Trophoblast cell (in vitro differentiated cells and primary cell): ENCODE measurements around the gene SRBD1.

ENCODE experiments used
- DNase-seq, 2 donors: peaks; one replicate each; pipeline ENCODE4 v3.0.0-alpha.2; 2016
- H2AFZ ChIP-seq: 2 replicates; pipeline ENCODE4 v1.6.1; 2013; ENCODE audit warnings: low read length, moderate library complexity, mild to moderate bottlenecking; ENCODE audit not compliant: insufficient read depth, poor library complexity
- H2AK5ac ChIP-seq: 2 replicates; pipeline ENCODE4 v1.6.1; 2013; ENCODE audit warnings: mild to moderate bottlenecking, low read length
- H2BK120ac ChIP-seq: 2 replicates; pipeline ENCODE4 v1.6.1; 2013; ENCODE audit warnings: low read length, mild to moderate bottlenecking, moderate library complexity; ENCODE audit not compliant: insufficient read depth, poor library complexity
- H2BK12ac ChIP-seq: 2 replicates; pipeline ENCODE4 v1.6.1; 2013; ENCODE audit warnings: mild to moderate bottlenecking, low read length, moderate library complexity
- H2BK5ac ChIP-seq: 2 replicates; pipeline ENCODE4 v1.6.1; 2013; ENCODE audit warnings: low read length, low read depth, moderate library complexity, mild to moderate bottlenecking; ENCODE audit not compliant: poor library complexity
- H3K14ac ChIP-seq: 2 replicates; pipeline ENCODE4 v1.6.1; 2013; ENCODE audit warnings: mild to moderate bottlenecking, low read length
- H3K18ac ChIP-seq: 2 replicates; pipeline ENCODE4 v1.6.1; 2013; ENCODE audit warnings: mild to moderate bottlenecking, low read length
- H3K23ac ChIP-seq: 2 replicates; pipeline ENCODE4 v1.6.1; 2013; ENCODE audit warnings: low read length
- H3K27ac ChIP-seq: 2 replicates; pipeline ENCODE4 v1.5.1; 2013; ENCODE audit warnings: low read depth, mild to moderate bottlenecking, inconsistent platforms, low read length, moderate library complexity
- H3K27me3 ChIP-seq: 2 replicates; pipeline ENCODE4 v1.6.1; 2013; ENCODE audit warnings: inconsistent platforms, mild to moderate bottlenecking, low read length, moderate library complexity; ENCODE audit not compliant: insufficient read depth
- H3K36me3 ChIP-seq, 2 experiments: 1 replicate in 1 of 2; 2 replicates in 1 of 2; pipeline ENCODE4 v1.6.1; 2013; ENCODE audit warnings: low read length in 2 of 2, mild to moderate bottlenecking in 2 of 2, moderate library complexity in 1 of 2; ENCODE audit not compliant: insufficient read depth in 2 of 2, control insufficient read depth in 1 of 2
- H3K4ac ChIP-seq: 2 replicates; pipeline ENCODE4 v1.6.1; 2013; ENCODE audit warnings: low read depth, mild to moderate bottlenecking, low read length, moderate library complexity
- H3K4me1 ChIP-seq, 2 experiments: 1 replicate in 1 of 2; 2 replicates in 1 of 2; pipeline ENCODE4 v1.6.1; 2013; ENCODE audit warnings: low read length in 2 of 2, mild to moderate bottlenecking in 2 of 2, moderate library complexity in 1 of 2; ENCODE audit not compliant: insufficient read depth in 2 of 2, control insufficient read depth in 1 of 2
- H3K4me2 ChIP-seq: 2 replicates; pipeline ENCODE4 v1.6.1; 2013; ENCODE audit warnings: inconsistent platforms, mild to moderate bottlenecking, low read length, moderate library complexity
- H3K4me3 ChIP-seq: 2 replicates; pipeline ENCODE4 v1.5.1; 2013; ENCODE audit warnings: mild to moderate bottlenecking, low read depth, low read length, inconsistent platforms
- H3K79me1 ChIP-seq: one replicate; pipeline ENCODE4 v1.6.1; 2013; ENCODE audit warnings: low read length
- H3K79me2 ChIP-seq: 2 replicates; pipeline ENCODE4 v1.6.1; 2013; ENCODE audit warnings: low read length, mild to moderate bottlenecking; ENCODE audit not compliant: control insufficient read depth, insufficient read depth, poor library complexity
- H3K9ac ChIP-seq: 2 replicates; pipeline ENCODE4 v1.6.1; 2013; ENCODE audit warnings: mild to moderate bottlenecking, low read length
- H3K9me3 ChIP-seq: 2 replicates; pipeline ENCODE4 v1.6.1; 2013; ENCODE audit warnings: low read depth, mild to moderate bottlenecking, control low read depth, inconsistent platforms, low read length; ENCODE audit not compliant: insufficient read depth
- H4K12ac ChIP-seq: 2 replicates; pipeline ENCODE4 v1.6.1; 2013; ENCODE audit warnings: low read depth, mild to moderate bottlenecking, low read length, moderate library complexity
- H4K8ac ChIP-seq: 2 replicates; pipeline ENCODE4 v1.6.1; 2013; ENCODE audit warnings: low read depth, mild to moderate bottlenecking, low read length, moderate library complexity
- H4K91ac ChIP-seq: one replicate; pipeline ENCODE4 v1.6.1; 2013; ENCODE audit warnings: low read depth, mild to moderate bottlenecking, low read length, moderate library complexity
- WGBS: extraction: QIAGEN DNeasy Blood & Tissue Kit; methylation state at CpG from one replicate; pipeline ENCODE4 v1.1.7; 2013; ENCODE audit warnings: missing lambda C conversion rate; ENCODE audit not compliant: insufficient read length, insufficient coverage; ENCODE audit errors: extremely low coverage; 5-methylcytosine and 5-hydroxymethylcytosine counted together

Gene SRBD1

DNA sequence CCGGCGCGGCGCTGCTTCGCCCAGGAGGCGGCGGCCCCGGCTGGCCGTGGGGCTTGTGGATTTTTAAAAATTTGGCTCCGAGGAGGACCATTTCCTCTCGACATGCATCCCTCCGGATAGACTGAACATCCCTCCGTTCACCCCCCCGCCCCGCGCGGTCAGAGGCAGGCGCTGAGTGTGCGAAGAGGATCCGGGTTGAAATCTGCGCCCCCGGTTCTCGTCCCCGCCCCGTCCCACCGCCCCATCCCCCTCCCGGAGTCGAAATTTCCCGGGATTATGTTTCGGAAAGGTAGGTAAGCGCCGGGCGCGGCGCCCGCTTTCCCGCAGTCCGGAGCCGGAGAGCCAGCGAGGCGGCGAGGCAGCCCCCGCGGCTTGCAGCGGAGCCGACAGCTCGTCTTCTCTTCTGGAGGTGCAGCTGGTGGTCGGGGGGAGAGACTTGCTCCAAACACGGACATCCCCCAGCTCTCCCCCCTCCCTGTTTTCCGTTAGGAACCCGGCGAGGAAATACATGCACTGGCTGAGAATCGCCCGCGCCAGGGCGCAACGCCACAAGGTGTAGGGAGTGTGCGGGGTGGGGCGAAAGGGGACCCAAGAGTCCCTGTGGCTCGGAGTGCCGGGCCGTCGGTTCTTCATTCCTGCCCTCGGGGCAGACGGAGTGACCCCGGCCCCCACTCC is 40.5 kb upstream of the SRBD1 start, which contains the start of gene PRKCE:
Gene PRKCE (plus strand): TSS at position 261 of the 675 bp plus-strand sequence.
- Histone ChIP-seq H3K23ac (no peak within 1 kb of the TSS), H2AFZ (peak within 1 kb of the TSS; percentile 94), H4K8ac (peak within 1 kb of the TSS; percentile 70), H4K12ac (no peak within 1 kb of the TSS), H3K9ac (peak within 1 kb of the TSS; percentile 67), H3K27ac (peak within 1 kb of the TSS; percentile 90), H3K9me3 (no peaks in the 10 kb centered on the region), H3K27me3 (peaks cover 9% of the 10 kb centered on the region), H3K4me1 (peaks cover 7 to 19% of the 10 kb centered on the region in 2 experiments), H2AK5ac (no peak within 1 kb of the TSS), H2BK5ac (peak within 1 kb of the TSS; percentile 81), H2BK120ac (peak within 1 kb of the TSS; percentile 85), H3K4ac (peak within 1 kb of the TSS; percentile 42), H3K79me1 (peaks cover 12% of the 10 kb centered on the region), H3K4me3 (peak within 1 kb of the TSS; percentile 81), H3K4me2 (peak within 1 kb of the TSS; percentile 99), H2BK12ac (peak within 1 kb of the TSS; percentile 44), H3K18ac (peak within 1 kb of the TSS; percentile 92), H4K91ac (peak within 1 kb of the TSS; percentile 93), H3K79me2 (no peaks in the 10 kb centered on the region), H3K14ac (peak within 1 kb of the TSS; percentile 87), H3K36me3 (no peaks in the 10 kb centered on the region)
- DNase-seq, result peak in 1 of 2 donors; percentile 28
- WGBS, result no CpG with 5 or more reads among the region's 66 CpGs

DNA sequence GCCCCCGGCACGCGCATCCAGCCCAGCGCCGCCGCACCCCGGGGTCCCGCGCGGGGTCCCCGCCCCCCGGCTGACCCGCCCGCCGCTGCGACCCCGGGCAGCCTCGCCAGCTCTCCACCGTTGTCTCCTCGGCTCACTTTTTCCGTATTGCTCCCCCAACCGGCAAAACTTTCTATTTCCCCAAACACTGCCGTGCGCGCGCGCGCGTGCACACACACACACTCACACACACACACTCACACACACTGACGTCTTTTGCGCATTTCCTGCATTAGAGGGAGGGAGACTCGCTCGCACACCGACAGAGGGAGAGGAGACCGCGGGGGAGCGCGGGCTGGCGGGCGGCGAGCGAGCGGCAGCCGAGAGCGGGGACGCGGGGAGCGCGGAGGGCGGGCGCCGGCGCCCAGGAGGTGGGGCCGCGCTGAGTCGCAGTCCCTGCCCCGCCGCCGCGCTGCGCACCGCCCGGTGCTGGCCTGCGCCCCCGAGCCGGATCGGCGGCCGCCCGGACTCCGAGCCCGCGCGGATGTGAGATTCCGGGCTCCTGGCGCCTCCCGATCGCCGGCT is 39.9 kb upstream of the SRBD1 start:
- Histone ChIP-seq H4K8ac (peak overlapping the region; percentile 70), H3K23ac (no peak overlapping the region), H3K4me2 (peak overlapping the region; percentile 99), H3K9me3 (no peaks in the 10 kb centered on the region), H3K9ac (peak overlapping the region; percentile 67), H3K4me1 (peaks cover 7 to 19% of the 10 kb centered on the region in 2 experiments), H3K4ac (peak overlapping the region; percentile 42), H2BK5ac (peak overlapping the region; percentile 81), H4K91ac (peak overlapping the region; percentile 93), H3K79me2 (no peaks in the 10 kb centered on the region), H3K14ac (peak overlapping the region; percentile 87), H3K36me3 (no peaks in the 10 kb centered on the region), H2AFZ (peak overlapping the region; percentile 94), H3K27ac (peak overlapping the region; percentile 90), H2BK12ac (peak overlapping the region; percentile 44), H3K79me1 (peaks cover 12% of the 10 kb centered on the region), H2AK5ac (no peak overlapping the region), H3K27me3 (peaks cover 9% of the 10 kb centered on the region), H3K4me3 (peak overlapping the region; percentile 81), H4K12ac (no peak overlapping the region), H2BK120ac (peak overlapping the region; percentile 85), H3K18ac (peak overlapping the region; percentile 92)
- peak; percentile 88 to 94 for DNase-seq
- WGBS, result no CpG with 5 or more reads among the region's 79 CpGs

DNA sequence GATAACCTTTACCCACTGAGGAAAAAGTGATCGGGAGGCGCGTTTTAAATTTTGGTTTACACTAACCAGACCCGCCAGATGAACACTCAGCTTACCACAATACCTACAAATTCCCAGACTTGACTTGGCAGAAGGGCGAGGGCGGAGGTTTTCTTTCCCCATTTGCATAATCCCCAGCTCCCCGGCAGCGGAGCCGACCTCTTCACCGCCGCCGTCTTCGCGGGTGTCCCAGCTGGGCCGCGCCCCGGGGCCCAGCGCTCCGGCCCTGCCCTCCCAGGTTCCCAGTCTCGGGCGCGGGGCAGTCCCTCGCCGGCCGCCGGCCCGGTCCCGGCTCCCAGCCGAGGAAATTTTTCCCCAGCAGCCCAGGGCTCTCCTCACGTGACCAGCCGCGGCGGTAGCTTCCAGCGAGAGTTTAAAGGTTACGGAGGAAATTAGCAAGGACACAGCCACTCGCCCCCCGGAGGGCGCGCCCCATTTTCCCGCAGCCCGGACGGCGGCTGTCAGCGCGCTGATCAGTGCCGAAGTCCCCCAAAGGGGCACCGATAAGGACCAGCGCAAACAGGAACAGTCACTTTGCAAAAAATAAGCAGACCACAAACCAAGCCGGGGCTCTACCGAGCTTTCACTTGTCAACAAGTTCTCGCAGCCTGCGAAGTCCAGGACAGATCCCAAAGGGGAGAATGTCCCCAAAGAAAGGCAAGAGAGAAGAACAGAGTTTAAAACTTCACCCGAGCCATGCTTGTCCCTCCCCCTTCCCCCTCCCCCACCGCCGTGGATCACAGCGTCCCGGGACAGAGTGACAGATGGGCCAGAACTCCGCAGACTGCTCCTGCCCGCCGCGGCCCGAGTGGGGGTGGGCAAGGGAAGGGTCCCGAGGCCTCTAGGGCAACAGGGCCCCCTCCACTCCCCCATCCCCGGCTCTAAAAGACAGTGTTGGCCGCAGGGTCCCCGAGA is 39.1 kb upstream of the SRBD1 start:
- H3K4me2 ChIP-seq, result peak overlapping the region; percentile 99
- peak overlapping the region; percentile 93 for H4K91ac ChIP-seq
- H3K27ac ChIP-seq, result peak overlapping the region; percentile 90
- peak overlapping the region; percentile 81 for H3K4me3 ChIP-seq
- peak overlapping the region; percentile 85 for H2BK120ac ChIP-seq
- H3K9ac ChIP-seq, result peak overlapping the region; percentile 67
- H2BK12ac ChIP-seq, result peak overlapping the region; percentile 44
- DNase-seq, result peak; percentile 64 to 77
- peak overlapping the region; percentile 87 for H3K14ac ChIP-seq
- no CpG with 5 or more reads among the region's 66 CpGs for WGBS
- peak overlapping the region; percentile 79 for H4K8ac ChIP-seq
- H3K4me1 ChIP-seq, result peaks cover 7 to 19% of the 10 kb centered on the region in 2 experiments
- H3K79me1 ChIP-seq, result peaks cover 12% of the 10 kb centered on the region
- H3K9me3 ChIP-seq, result no peaks in the 10 kb centered on the region
- H2BK5ac ChIP-seq, result peak overlapping the region; percentile 81
- peaks cover 9% of the 10 kb centered on the region for H3K27me3 ChIP-seq
- H3K36me3 ChIP-seq, result no peaks in the 10 kb centered on the region
- peak overlapping the region; percentile 92 for H3K18ac ChIP-seq
- peak overlapping the region; percentile 94 for H2AFZ ChIP-seq
- H3K79me2 ChIP-seq, result no peaks in the 10 kb centered on the region
- H4K12ac ChIP-seq, result peak overlapping the region; percentile 47
- H2AK5ac ChIP-seq, result no peak overlapping the region
- peak overlapping the region; percentile 42 for H3K4ac ChIP-seq
- H3K23ac ChIP-seq, result no peak overlapping the region

DNA sequence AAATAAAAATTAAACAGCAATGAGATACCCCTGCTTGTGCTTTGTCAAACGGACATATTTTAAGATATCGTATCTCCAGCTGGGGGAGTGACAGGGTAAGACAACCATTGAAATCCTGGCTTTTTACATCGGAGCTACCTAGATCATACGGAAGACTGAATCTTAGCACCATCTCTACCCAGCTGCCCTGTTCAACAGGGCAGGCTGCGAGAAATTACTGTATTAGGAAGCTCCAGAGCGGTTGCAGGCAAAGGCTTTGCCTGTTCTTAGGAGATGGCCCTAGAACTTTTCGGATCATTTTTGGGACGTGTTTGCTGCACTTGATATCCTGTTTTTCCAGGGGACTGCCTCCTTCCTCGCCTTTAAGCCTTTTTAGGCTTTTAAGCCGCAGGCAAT is 38.4 kb upstream of the SRBD1 start:
- peak in 1 of 2 donors; percentile 26 for DNase-seq
- no peak overlapping the region for H2BK12ac ChIP-seq
- H2AFZ ChIP-seq, result peak overlapping the region; percentile 76
- H2BK5ac ChIP-seq, result peak overlapping the region; percentile 81
- no peak overlapping the region for H4K12ac ChIP-seq
- no peak overlapping the region for H4K91ac ChIP-seq
- no peak overlapping the region for H3K14ac ChIP-seq
- H3K27me3 ChIP-seq, result peaks cover 9% of the 10 kb centered on the region
- H3K9me3 ChIP-seq, result no peaks in the 10 kb centered on the region
- peak overlapping the region; percentile 79 for H4K8ac ChIP-seq
- no peak overlapping the region for H3K18ac ChIP-seq
- H3K79me2 ChIP-seq, result no peaks in the 10 kb centered on the region
- H3K4me2 ChIP-seq, result peak overlapping the region; percentile 99
- peak overlapping the region; percentile 90 for H3K27ac ChIP-seq
- H3K9ac ChIP-seq, result no peak overlapping the region
- no peak overlapping the region for H2BK120ac ChIP-seq
- H3K36me3 ChIP-seq, result no peaks in the 10 kb centered on the region
- no peak overlapping the region for H3K4ac ChIP-seq
- H2AK5ac ChIP-seq, result no peak overlapping the region
- peaks cover 12% of the 10 kb centered on the region for H3K79me1 ChIP-seq
- H3K4me1 ChIP-seq, result peaks cover 7 to 19% of the 10 kb centered on the region in 2 experiments
- H3K23ac ChIP-seq, result no peak overlapping the region
- WGBS, result no CpG with 5 or more reads among the region's 10 CpGs
- H3K4me3 ChIP-seq, result no peak overlapping the region
